Effector CD4-positive, alpha-beta T cell (primary cell): ENCODE measurements around the gene MUC20.
"Not testable (repeated sequence)": the region's sequence is repeated elsewhere in the genome, so short reads cannot be mapped to it uniquely, and the experiment has no call there.

Experiments
- DNase-seq: peaks from one replicate; pipeline ENCODE4 v3.0.0-alpha.2; 2020

Gene MUC20

DNA sequence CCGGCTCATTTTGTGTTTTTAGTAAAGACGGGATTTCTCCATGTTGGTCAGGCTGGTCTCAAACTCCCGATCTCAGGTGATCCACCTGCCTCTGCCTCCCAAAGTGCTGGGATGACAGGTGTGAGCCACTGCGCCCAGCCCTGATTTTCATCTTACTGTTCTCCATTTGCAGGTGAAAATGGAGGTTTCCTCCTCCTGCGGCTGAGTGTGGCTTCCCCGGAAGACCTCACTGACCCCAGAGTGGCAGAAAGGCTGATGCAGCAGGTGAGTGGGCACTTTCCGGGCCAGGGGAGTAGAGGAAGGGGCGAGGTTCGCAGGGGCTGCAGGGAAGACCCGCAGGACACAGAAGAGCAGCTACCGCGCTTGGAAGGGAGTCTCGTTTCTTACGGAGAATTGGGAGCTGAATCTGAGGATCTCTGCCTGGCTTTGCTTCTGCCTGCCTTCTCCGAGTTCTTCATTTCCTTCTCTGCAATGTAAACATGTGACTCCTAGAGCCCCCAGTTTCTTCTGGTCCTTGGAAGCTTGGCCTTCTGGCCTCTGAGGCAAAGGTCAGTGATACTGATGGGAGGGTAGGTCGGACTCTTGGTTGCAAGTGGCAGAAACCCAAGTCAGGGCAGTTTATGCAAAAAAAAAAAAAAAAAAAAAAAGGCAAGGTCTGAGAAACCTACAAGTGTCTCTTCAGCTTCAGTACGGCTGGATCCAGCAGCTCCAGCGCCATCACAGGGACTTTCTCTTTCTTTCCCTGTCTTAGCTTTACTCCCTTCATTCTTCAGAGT lies 8.9 kb downstream of the MUC20 start:
- DNase-seq = no peak

- no peak for DNase-seq
Measured at GRCh38 chr3:195731356-195731905, 10.7 kb downstream of the MUC20 start.

GRCh38 chr3:195732940-195733339 lies 12.2 kb downstream of the MUC20 start:
- no peak for DNase-seq

- no peak for DNase-seq
Measured at GRCh38 chr3:195735036-195735695, 14.4 kb downstream of the MUC20 start.

- DNase-seq = no peak
Measured at GRCh38 chr3:195736866-195737490, 16.2 kb downstream of the MUC20 start.

DNA sequence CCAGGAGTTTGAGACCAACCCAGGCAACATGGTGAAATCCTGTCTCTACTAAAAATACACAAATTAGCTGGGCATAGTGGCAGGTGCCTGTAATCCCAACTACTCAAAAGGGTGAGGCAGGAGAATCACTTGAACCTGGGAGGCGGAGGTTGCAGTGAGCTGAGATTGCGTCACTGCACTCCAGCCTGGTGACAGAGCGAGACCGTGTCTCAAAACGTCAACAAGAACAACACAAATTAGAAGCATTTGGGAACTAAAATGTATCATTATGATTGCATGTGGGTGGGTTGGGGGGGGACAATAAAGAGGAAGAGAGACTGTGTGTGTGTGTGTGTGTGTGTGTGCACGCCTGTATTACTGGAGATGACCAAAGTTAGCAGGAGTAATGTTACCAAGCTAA lies 17.0 kb downstream of the MUC20 start:
- DNase-seq = not testable (repeated sequence)

- no peak for DNase-seq
Measured at GRCh38 chr3:195738274-195739044, 17.7 kb downstream of the MUC20 start.

DNA sequence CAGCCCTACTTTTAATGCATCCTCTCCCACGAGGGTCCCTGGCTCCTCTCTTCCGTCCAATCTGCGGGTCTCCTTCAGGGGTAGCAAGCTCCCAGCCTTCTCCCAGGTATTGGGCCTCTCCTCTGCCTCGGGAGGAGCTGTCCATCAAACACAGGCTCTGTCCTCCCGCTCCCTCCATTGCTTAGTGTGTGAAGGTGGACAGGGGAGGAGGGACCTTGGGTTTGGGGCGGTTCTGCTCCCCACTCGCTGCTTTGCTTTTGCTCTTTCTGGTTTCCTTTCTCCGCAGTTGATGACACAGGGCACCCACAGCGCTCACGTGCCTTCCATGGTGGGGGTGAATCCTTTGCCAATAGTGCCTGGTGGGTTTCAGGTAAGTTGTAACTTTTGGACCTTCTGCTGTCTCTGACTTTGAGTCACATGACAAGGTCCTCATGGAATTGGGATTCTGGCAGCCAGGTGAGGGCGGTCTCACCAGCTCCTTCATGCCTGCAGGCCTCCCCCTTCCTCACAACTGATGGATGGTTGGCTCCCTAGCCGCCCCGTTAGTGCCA lies 18.9 kb downstream of the MUC20 start:
- no peak for DNase-seq

GRCh38 chr3:195744437-195744836 lies 23.7 kb downstream of the MUC20 start:
- DNase-seq = no peak

GRCh38 chr3:195746346-195746745 lies 25.6 kb downstream of the MUC20 start:
- DNase-seq = no peak

GRCh38 chr3:195746751-195747150 lies 26.0 kb downstream of the MUC20 start:
- no peak for DNase-seq

- no peak for DNase-seq
Measured at GRCh38 chr3:195748661-195749060, 27.9 kb downstream of the MUC20 start.

GRCh38 chr3:195749101-195749500 lies 28.3 kb downstream of the MUC20 start:
- DNase-seq = not testable (repeated sequence)

GRCh38 chr3:195750797-195751520 lies 30.2 kb downstream of the MUC20 start:
- DNase-seq = no peak

- DNase-seq = no peak
Measured at GRCh38 chr3:195751560-195751959, 30.8 kb downstream of the MUC20 start.

DNA sequence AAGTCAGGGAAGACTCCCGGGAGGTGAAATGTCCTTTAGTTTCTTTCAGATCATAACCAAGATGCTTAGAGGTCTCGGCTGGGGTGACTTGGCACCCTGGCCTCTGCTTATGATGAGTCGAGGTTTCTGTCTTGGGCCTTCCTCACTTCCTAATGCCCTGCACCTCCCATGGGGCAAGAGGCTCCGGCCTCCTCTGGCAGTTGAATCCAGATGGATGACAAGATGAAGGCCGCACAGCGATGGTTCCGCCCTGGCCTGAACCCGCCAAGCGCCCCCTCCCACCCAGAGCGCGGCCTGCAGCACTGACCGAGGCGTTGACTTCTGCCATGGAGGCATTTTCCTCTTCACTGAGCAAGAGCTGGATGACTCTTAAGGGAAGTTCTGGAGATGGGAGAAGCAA lies 31.3 kb downstream of the MUC20 start:
- DNase-seq = no peak

DNA sequence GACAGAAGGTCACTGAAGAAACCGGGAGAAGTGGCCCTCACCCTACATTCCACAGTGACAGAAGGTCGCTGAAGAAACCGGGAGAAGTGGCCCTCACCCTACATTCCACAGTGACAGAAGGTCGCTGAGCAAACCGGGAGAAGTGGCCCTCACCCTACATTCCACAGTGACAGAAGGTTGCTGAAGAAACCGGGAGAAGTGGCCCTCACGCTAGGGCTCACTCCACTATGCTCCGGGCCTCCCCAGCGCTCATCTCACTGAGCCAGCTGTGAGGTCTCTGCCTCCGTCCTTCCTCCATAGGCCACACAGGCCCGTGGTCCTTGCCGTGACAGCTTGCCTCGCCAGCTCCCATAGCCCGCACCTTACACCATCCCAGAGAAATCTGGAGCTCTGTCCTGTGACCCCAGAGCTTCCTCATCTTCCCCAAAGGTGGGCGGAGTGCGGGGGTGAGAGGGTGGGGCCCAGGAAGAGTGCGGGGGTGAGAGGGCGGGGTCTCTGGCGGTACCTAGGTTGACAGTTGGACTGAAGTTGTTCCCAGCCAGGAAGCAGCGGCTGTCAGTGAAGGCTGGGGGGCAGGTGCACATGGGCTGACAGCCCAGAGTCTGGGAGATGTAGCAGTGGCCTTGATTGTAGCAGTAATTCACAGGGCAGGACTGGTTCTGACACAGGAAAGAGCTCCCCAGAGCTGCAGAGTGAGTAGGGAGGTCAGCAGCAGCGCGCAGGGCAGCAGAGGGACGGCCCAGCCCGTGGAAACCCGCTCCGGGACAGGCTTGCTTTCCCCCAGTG lies 32.0 kb downstream of the MUC20 start:
- DNase-seq = no peak

GRCh38 chr3:195753581-195753980 lies 32.8 kb downstream of the MUC20 start:
- no peak for DNase-seq

DNA sequence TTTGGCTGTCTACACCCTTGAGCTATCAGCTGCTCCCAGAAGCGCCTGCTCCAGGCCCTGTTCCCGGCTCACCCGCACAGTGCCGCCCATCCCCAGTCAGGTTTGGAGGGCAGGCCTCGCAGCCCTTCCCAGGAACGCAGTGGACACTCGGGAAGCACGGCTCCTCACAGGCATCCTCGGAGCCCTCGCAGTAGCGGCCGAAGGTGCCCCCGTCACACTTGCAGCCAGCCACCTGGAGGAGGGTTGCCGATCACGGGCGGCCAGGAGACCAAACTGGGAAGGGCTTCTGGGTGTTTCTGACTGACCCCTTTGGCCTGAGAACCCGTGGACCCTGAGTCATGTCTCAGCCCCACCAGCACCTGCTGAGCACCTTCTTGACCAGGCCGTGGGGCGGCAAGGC lies 33.4 kb downstream of the MUC20 start:
- no peak for DNase-seq

DNA sequence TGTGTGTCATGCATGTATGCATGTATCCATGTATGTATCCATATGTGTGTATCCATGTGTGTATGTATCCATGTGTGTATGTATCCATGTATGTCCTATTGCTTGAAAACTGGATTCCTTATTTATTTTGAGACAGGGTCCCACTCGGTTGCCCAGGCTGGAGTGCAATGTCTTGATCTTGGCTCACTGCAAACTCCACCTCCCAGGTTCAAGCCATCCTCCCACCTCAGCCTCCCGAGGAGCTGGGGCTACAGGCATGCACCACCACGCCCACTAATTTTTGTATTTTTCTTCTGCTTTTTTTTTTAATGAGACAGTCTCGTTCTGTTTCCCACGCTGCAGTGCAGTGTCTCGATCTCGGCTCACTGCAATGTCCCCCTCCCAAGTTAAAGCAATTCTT lies 34.1 kb downstream of the MUC20 start:
- DNase-seq = no peak

- DNase-seq = no peak
Measured at GRCh38 chr3:195755391-195755790, 34.6 kb downstream of the MUC20 start.
